Loucy (cell line): ENCODE data around the gene FGF9.

Experiments used
- CTCF ChIP-seq: fragments of 200-600 bp; sonication (generic); conservative IDR thresholded peaks from 2 replicates; pipeline ENCODE4 v1.5.1; 2014; ENCODE audit warnings: mild to moderate bottlenecking, antibody characterized with exemption, low read length
- EZH2phosphoT487 ChIP-seq: fragments of 200-600 bp; IDR thresholded peaks from 2 replicates; pipeline ENCODE4 v1.6.1; 2018; ENCODE audit warnings: antibody characterized with exemption, mild to moderate bottlenecking, moderate library complexity, borderline replicate concordance

GRCh38 chr13:21733475-21734263 is 62.8 kb downstream of the FGF9 start:
- TF ChIP-seq CTCF (no peak), EZH2phosphoT487 (no peak)
